Hematopoietic multipotent progenitor cell treated with erythropoietin and hydrocortisone succinate and interleukin-3 and kit ligand, for 17 days (in vitro differentiated cells): ENCODE results near the gene CPA4.
"Not testable (repeated sequence)": the region's sequence is repeated elsewhere in the genome, so short reads cannot be mapped to it uniquely, and the experiment has no call there.

Source experiments
- DNase-seq: peaks from one replicate; pipeline ENCODE4 v3.0.0-alpha.2; 2015; ENCODE audit warnings: low spot score

CPA4 gene

GRCh38 chr7:130292682-130293257 lies at the start of gene CPA4:
Gene CPA4 (plus strand): TSS chr7:130293161. CDS start chr7:130293181, 20 bp downstream.
- no peak for DNase-seq

GRCh38 chr7:130243486-130243885 lies 49.5 kb upstream of the CPA4 start:
- not testable (repeated sequence) for DNase-seq

- not testable (repeated sequence) for DNase-seq
Observed at GRCh38 chr7:130246491-130246890, 46.5 kb upstream of the CPA4 start.

- DNase-seq: not testable (repeated sequence)
Observed at GRCh38 chr7:130248842-130249241, 44.1 kb upstream of the CPA4 start.

GRCh38 chr7:130249626-130250025 lies 43.3 kb upstream of the CPA4 start:
- not testable (repeated sequence) for DNase-seq

- no peak for DNase-seq
Observed at GRCh38 chr7:130254555-130254954, 38.4 kb upstream of the CPA4 start.

- no peak for DNase-seq
Observed at GRCh38 chr7:130256704-130257103, 36.3 kb upstream of the CPA4 start.

DNA sequence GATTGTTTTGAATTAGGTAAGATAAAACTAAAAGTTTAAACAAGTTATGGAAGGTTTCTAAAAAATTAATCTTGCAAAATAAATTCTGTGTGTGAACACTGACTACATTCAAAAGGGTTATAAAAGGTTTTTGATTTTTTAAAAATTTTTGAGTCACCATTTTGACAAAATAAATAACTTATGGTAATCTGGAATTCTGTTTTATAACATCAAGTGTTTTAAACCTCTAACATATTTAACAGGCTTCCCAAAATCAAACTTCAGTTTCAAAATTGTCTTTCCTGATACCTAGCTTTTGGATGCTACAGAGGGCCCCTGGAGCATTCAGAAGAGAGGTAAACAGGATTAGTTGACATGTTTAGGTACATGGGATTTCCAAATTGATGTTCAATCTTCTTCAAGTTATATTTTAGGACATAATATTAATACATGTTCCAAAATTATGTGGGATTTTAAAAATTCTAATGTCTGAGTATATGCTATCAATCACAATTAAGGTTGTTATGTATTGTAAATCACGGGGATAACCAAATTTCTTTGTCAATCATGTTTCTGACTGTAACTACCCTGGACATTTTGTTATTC lies 34.4 kb upstream of the CPA4 start:
- DNase-seq: no peak

DNA sequence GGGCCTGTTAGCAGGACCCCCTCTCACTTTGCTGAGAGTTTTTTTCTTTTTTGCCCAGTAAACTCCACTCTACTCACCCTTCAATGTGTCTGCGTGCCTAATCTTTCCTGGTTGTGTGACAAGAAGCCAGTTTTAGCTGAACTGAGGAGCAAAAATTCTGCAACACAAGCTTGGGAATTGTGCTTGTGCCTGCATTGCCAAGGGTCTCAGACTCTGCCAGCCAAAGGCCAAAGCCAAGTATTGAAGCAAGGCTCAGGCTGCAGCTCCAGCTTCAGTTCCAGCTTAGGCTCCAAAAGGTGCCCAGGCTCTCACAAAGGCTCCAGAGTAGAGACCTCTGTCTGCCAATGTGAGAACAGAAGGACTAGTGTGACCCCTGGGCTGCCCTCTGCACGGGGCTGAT lies 30.5 kb upstream of the CPA4 start:
- DNase-seq: no peak

GRCh38 chr7:130263130-130263529 lies 29.8 kb upstream of the CPA4 start:
- DNase-seq: no peak

- DNase-seq: no peak
Observed at GRCh38 chr7:130266258-130266960, 26.6 kb upstream of the CPA4 start, which contains the start of gene CPA2. Gene CPA2 (plus strand): TSS chr7:130266863. CDS start chr7:130266882, 19 bp downstream.

DNA sequence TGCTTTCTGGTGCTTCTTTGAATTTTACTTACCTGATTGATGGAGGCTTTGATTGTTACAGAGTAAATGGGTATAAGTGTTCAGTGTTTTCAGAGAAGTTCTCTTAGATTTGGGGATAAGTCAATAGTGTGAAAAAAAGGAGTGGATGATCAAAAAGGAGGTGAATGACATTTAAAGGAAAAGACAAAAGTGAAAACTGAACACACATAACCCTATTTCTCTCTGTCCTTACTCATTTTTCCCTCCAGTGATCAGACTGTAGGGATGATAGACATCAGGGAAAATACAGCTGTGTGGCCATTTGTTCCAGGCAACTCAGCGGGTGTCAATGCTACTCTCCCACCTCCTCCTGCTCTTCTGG lies 26.0 kb upstream of the CPA4 start:
- no peak for DNase-seq

GRCh38 chr7:130268463-130269317 lies 24.3 kb upstream of the CPA4 start:
- DNase-seq: no peak

DNA sequence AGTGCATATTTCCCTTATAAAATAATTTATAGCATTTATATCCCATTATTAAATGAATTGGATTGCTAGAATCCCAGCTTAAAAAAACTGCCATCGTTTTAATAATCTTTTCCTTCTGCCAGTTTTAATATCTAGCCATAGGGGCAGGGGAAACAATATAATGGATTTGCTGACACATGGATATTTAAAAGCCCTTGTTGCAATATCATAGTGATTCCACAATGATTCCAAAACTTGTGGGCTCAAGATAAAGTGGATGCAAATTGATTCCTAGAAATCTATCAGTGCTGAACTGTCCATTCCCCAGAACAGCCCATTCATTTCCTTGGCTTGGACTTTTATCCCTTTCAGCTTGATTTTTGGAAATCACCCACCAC lies 23.7 kb upstream of the CPA4 start:
- DNase-seq: no peak

- DNase-seq: no peak
Observed at GRCh38 chr7:130270947-130271800, 21.8 kb upstream of the CPA4 start.

DNA sequence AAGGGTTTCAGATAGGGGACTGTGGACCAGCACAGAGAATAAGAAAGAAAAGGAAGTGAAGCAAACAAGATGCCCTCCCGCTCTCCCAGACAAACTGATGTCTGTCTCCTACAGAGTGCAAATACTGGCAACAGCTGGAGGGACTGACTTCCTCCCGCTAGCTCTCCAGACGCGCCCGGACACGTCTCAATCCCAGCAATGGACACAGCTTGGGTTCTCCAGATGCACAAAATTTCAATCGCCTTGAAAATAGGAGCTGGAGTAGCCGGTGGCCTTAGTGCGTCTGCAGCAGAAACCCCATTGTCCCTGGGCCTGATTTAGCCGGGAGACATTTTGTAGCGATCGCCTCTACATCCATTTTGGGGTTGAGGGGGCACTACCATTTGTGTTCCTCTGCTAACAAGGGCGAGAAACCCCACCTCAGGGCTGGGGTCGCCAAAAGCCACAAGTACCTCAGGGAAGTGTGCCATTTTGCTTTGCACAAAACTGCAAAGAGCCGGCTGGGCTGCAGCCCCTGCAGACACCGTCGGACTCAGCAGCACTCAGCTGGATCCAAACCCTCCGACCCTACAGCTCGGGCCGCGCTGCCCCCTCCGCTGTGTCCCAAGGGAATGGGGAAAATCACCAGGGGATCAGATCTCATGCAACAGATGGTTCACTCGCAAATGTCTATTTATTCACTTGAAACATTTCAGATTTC lies 20.4 kb upstream of the CPA4 start:
- DNase-seq: no peak

DNA sequence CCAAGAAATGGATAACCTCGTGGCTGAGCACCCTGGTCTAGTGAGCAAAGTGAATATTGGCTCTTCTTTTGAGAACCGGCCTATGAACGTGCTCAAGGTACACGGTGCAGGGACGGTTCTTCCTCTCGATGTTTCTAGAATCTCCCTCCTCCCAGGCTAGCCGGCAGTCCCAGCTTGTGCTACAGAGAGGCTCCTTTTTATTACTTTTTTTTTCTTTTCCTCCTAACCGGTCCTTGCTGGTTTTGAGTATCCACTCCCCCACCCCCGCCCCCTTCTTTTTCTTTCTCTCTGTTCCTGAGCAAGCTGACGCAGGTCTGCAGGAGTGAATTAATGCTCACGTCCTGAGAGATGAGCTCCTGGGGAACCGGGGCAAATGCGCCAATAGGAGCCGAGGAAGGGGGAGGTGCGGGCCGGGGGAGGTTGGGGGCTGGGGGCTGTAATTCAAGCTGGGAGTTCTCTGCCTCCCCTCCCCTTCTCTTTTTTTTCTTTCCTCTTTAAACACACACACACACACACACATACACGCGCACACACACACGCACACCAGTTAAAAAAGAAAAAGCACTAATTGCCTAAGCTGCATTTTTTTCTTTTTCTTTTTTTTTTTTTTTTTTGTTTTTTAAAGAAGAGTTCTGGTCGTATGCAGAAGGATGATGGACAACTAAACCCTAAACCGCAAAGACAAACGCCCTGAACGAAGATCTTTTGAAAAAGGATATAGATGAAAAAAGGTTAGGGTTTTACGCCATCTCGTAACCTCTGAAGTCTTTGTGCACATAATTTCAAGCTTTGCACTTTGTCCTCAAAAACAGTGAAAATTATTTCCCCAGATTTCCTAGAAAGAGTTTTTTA lies 19.7 kb upstream of the CPA4 start:
- DNase-seq: no peak

DNA sequence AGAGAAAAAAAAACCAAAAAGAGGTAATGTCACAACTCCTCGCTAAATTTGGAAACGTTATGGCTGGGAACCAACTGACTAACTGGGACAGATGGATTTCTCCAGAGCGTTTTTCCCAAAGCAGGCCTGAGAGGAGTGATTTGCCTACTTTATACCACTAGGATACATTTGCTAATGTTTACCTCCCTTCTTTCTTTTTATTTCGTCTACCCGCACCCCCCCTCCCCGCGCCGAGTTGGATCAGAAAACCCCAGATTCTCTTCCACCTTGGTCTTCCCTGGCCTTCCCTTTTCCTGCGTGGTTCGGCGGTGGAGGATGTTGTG lies 19.1 kb upstream of the CPA4 start:
- DNase-seq: no peak

DNA sequence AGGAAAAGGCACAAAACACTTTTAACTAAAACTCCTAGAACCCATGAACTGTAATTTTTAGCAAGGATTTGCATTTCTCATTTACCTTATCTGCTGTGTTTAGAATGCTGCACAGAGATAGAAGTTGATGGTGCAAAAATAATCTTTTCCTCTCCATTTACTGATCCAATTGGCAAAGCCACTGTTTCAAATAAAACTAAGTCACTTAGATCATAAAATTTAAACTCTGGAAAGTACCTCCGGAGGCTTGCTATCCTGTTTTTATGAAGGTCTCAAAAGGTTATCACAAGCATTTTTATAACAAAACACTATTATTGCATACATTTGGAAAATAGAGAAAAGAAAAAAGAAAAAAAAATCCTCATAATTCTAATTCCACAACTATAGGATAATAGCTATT lies 18.7 kb upstream of the CPA4 start:
- DNase-seq: no peak

- no peak for DNase-seq
Observed at GRCh38 chr7:130274983-130275591, 17.9 kb upstream of the CPA4 start.
